ENCODE measurements around the gene SLCO1B1.
"Not testable (repeated sequence)": the region's sequence is repeated elsewhere in the genome, so short reads cannot be mapped to it uniquely, and the experiment has no call there.

Gene SLCO1B1, protein sequence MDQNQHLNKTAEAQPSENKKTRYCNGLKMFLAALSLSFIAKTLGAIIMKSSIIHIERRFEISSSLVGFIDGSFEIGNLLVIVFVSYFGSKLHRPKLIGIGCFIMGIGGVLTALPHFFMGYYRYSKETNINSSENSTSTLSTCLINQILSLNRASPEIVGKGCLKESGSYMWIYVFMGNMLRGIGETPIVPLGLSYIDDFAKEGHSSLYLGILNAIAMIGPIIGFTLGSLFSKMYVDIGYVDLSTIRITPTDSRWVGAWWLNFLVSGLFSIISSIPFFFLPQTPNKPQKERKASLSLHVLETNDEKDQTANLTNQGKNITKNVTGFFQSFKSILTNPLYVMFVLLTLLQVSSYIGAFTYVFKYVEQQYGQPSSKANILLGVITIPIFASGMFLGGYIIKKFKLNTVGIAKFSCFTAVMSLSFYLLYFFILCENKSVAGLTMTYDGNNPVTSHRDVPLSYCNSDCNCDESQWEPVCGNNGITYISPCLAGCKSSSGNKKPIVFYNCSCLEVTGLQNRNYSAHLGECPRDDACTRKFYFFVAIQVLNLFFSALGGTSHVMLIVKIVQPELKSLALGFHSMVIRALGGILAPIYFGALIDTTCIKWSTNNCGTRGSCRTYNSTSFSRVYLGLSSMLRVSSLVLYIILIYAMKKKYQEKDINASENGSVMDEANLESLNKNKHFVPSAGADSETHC

DNA sequence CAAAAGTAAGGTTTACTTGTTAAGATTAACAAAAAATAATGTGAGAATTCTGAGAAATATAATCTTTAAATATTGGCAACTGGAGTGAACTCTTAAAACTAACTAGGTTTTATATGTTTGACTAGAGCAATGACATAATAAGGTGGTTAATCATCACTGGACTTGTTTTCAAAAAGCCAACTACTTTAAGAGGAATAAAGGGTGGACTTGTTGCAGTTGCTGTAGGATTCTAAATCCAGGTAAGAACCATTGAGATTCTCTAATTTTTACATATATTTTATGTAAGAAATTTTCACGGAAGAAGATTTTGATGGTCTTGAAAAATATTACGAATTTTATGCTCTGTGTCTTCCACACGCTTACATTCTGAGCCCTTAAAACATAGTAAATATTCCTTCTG, at the start of gene SLCO1B1:
SLCO1B1 (plus strand) TSS at position 197 of the 400 bp plus-strand sequence. CDS start 10,381 bp downstream, outside the sequence.
- DNase-seq (ENCODE audit: low read depth in 2 of 2): no peak

DNA sequence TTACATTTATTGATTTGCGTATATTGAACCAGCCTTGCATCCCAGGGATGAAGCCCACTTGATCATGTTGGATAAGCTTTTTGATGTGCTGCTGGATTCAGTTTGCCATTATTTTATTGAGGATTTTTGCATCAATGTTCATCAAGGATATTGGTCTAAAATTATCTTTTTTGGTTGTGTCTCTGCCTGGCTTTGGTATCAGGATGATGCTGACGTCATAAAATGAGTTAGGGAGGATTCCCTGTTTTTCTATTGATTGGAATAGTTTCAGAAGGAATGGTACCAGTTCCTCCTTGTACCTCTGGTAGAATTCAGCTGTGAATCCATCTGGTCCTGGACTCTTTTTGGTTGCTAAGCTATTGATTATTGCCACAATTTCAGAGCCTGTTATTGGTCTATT, 46.2 kb upstream of the SLCO1B1 start:
- not testable (repeated sequence) for DNase-seq (ENCODE audit: low read depth in 2 of 2)

DNA sequence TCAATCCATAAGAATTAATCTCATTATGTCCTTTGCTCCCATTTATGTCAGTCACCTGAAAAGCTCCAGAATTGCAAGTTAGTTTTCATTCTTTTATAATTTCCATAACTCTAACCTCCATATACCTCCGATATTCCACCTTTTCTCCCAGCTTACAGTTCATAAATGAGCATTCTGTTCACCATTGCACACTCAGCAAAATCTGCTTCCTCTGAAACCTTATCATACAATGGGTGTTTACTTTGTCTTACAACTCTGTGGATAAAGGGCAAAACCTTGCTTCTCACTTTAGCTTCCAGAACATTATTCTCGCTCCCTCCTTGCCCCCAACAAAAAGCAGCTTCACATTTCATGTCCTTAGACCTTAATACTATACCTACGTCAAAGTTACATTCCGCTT, 19.3 kb upstream of the SLCO1B1 start:
- no peak for DNase-seq (ENCODE audit: low read depth in 2 of 2)

DNA sequence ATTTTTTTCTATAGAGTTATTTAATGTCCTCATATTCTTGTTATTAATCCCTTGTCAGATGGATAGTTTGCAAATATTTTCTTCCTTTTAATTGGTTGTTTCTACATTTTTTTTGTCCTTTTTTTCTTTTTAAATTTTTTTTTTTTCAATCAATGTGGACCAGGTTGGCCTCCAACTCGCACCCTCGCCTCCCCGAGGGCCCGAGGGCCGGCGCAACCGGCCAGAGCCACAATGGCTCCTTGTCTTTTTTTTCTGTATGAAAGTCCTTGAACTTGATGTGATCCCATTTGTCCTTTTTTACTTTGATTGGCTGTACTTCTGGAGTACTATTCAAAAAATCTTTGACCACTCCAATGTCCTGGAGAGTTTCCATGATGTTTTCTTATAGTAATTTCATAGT, 17.7 kb upstream of the SLCO1B1 start:
- DNase-seq (ENCODE audit: low read depth in 2 of 2): no peak

DNA sequence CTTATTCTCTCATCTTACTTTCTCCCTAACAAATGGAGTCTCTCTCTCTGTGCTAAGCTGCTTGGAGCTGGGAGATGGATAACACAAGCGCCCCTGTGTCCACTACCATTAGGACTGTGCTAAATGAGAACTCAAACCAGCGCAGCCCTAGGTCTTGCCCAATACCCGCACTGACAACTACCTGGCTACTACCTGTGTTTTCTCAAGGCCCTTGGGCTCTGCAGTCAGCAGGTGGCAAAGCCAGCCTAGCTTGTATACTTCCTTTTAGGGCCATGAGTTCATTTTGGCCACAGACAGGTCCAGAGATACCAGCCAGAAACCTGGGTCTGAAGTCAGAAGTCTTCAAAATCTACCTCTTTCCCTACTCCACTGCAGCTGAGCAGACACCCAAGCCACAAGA, 13.0 kb upstream of the SLCO1B1 start:
- no peak for DNase-seq (ENCODE audit: low read depth in 2 of 2)

DNA sequence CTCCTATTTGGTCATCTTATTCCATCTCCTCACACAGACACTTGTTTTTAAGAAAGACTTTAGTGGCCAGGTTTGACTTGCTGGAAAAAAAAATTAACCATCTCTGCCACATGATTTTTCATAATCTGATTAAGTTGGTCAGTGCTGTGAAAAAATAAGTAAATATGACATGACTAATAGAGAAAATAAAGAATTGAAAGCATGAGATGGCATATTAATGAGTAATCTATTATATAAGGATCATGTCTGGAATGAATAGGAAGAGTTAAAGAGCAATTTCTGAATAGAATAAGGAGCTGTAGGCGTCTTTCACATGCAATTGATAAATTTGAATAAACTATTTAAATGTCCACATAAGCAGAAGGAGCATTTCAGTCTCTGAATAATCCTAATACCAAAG, 12.2 kb upstream of the SLCO1B1 start:
- no peak for DNase-seq (ENCODE audit: low read depth in 2 of 2)

DNA sequence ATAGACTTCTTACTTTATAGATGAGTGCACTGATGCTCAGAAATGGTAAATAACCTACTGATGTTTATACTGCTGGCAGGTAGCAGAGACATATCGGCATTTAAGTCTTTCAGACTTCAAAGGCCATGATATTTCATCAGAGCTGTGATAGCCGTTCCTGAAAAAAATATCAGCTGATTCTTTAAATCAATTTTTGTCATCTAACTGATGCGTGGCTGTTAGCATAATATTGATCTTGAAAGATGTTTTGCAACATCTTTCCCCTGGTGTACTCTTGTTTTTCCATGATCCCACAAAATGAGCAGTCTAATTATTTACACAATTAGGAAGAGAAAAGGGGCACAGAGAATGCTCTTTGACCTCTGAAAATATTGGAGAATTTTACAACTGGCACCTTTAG, 1.6 kb upstream of the SLCO1B1 start:
- DNase-seq (ENCODE audit: low read depth in 2 of 2): no peak

DNA sequence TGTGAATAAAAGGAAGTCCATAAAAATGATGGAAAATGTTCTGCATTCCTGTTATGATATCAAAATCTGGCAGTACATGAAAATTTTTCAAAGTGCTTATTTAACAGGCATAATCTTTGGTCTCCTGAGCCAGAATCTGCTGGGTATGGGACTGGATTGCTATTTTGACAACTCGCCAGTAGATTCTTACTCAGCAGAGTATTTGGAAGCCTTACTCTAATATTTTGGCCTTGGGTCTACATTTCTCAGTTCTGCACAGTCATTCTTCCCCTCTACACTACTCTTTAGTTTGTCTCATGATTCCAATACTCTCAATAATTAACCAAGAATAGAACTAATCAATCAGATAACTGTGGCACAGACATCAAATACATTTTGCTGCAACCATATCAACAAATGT, 1.1 kb upstream of the SLCO1B1 start:
- DNase-seq (ENCODE audit: low read depth in 2 of 2): no peak

DNA sequence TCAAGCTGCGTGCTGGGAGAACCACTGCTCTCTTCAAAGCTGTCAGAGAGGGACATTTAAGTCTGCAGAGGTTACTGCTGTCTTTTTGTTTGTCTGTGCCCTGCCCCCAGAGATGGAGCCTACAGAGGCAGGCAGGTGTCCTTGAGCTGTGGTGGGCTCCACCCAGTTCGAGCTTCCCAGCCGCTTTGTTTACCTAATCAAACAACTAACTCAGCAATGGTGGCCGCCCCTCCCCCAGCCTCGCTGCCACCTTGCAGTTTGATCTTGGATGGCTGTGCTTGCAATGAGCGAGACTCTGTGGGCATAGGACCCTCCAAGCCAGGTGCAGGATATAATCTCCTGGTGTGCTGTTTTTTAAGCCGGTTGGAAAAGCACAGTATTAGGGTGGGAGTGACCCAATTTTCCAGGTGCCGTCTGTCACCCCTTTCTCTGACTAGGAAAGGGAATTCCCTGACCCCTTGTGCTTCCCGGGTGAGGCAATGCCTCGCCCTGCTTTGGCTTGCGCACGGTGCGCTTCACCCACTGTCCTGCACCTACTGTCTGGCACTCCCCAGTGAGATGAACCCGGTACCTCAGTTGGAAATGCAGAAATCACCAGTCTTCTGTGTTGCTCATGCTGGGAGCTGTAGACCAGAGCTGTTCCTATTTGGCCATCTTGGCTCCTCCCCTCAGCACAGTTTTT, 6.5 kb downstream of the SLCO1B1 start:
- not testable (repeated sequence) for DNase-seq (ENCODE audit: low read depth in 2 of 2)

DNA sequence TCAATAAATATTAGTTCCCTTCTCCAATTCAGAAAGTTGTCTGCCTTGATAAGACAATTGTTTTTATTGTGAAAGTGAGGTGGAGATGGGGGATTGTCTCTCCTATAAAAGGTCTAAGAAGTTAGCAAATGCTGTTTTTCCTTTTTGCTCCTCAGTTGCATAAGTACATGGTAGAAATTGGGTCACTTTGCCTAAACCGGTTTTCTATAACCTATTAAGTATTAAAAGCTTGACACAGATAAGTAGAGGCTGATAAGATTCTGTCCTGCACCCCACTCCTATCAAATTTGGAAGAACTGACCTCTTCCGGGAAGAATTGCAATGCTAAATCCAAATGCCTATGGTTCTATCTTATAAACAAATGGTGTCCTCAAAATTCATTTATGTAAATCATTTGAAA, 7.0 kb downstream of the SLCO1B1 start:
- DNase-seq (ENCODE audit: low read depth in 2 of 2): no peak

DNA sequence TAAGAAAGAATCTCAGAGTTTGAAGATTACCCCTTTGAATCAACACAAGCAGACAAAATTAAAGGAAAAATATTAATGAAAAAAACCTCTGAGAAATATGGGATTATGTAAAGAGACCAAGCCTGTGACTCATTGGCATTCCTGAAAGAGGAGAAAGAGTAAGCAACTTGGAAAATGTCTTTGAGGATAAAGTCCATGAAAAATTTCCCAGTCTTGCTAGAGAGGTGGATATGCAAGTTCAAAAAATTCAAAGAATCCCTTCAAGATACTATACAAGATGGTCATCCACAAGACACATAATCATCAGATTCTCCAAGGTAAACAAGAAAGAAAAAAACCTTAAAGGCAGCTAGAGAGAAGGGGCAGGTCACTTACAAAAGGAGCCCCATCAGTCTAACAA, 13.3 kb downstream of the SLCO1B1 start:
- DNase-seq (ENCODE audit: low read depth in 2 of 2): no peak

DNA sequence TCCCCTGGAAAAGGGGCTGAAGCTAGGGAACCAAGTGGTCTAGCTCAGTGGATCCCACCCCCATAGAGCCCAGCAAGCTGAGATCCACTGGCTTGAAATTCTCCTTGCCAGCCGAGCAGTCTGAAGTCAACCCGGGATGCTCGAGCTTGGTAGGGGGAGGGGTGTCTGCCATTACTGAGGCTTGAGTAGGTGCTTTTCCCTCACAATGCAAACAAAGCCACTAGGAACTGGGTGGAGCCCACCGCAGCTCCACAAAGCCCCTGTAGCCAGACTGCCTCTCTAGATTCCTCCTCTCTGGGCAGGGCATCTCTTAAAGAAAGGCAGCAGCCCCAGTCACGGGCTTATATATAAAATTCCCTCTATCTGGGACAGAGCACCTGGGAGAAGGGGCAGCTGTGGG, 18.9 kb downstream of the SLCO1B1 start:
- not testable (repeated sequence) for DNase-seq (ENCODE audit: low read depth in 2 of 2)

DNA sequence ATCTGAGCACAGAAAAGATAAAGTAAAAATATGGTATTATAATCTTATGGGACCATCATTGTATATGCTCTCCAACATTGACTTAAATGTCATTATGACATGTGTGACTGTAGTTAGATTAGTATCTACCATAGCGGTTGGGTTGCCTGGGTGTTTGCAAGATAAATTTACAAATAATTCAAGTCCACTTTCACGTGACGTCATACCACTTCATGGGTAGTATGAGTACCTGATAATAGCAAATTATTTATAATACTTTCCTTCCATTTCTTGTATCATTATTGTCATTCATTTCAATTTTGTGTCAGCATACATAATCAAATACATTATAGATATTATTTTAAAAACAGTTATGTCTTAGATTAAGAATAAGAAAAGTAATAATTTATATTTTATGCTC, 20.2 kb downstream of the SLCO1B1 start:
- DNase-seq (ENCODE audit: low read depth in 2 of 2): no peak

DNA sequence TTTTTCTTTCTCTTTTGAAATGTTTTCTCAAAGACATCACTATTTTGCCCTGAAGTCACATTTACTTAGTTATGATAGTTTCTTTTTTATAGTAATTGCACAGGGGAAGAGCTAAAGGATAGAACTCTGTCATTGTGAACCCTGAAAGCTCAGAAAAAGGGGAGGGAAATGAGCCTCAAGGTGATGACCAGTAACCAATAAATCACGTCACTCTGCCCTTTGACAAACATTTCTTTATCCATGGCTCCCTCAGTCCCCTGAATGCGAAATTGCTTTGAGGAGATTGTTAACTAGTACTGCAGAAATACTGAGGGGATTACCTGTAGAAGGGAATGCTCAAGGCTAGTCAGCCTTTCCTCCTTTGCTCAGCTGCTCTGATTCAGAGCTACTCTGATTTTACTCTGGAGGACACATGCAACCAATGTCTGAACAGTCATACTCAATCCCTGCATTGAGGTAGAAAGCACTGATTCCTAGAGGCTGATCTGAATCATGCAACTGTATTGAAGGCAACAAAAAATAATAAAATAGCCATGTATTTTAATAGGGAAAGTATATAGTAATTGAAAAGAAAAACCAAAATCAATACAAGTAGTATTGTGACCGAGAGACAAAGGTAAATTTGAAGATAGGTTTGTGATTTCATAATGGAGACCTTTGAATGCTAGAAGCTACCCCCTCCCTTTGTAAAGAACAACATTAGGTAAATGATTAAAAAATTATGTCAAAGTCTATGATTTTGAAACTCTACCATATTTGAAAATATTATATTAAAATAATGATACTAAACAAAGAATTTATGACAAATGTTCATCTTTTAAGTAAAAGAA, 24.7 kb downstream of the SLCO1B1 start:
- DNase-seq (ENCODE audit: low read depth in 2 of 2): no peak

DNA sequence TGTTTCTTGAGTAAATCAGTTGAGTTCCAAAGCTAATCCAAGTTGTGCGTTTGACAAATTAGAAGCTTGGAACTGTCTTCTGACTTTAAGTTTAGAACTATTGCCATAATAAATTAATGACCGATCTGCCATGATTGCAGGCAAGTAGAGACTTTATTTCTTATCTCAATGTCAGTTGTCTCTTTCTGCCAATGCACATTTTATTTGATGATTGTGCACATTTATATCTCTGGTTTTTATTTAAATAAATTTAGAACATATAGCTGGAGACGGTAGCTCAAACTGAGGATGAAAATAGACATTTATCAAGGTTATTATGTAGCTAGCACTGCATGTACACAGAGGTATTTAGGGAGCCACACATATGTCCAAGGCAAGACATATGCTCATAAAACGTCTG, 34.1 kb downstream of the SLCO1B1 start:
- DNase-seq (ENCODE audit: low read depth in 2 of 2): no peak

DNA sequence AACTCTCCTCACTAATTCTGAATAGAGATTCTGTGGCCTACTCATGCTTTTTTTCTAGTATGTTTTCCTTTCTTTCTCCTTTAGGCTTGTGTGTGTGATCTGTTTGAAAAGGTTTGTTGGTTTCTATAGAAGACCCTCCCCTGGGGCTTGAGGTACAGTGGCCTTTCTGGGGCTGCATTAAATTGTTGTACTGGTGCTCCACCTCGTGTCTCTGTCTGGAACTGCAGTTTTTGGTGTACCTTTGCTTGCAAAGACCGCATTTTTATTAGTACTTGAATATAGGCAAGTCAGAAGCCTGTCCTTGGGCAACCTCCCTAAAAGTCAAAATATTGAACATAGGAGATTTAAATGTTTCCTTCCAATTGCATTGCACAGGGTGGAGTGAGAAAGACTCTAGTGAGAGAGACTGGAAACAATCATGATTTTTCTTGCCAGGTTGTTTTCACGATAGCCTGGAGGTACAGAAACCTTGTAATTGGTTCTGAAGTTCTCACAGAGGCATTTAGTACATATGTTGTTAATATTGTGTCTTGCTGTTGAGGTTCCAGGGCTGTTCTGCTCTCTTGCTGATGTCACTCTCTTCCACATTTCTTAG, 39.0 kb downstream of the SLCO1B1 start:
- DNase-seq (ENCODE audit: low read depth in 2 of 2): no peak

DNA sequence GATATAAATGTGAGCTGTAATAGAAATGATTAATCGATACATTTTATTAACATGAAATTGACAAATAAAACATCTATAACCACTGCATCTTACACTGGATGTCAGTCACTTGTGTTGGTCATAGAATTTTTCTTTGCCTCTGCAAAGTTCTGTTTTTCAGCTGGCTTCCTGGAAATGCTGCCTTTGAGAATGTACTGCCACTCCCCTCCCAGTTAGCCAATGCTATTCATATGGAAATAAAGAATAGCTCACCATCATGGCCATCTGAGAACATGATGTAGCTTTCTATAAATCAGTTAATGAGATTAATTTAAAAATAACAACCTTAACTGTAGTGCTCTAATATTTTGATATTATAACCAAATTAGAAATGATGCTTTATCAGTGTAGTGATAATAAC, 41.1 kb downstream of the SLCO1B1 start:
- DNase-seq (ENCODE audit: low read depth in 2 of 2): no peak

DNA sequence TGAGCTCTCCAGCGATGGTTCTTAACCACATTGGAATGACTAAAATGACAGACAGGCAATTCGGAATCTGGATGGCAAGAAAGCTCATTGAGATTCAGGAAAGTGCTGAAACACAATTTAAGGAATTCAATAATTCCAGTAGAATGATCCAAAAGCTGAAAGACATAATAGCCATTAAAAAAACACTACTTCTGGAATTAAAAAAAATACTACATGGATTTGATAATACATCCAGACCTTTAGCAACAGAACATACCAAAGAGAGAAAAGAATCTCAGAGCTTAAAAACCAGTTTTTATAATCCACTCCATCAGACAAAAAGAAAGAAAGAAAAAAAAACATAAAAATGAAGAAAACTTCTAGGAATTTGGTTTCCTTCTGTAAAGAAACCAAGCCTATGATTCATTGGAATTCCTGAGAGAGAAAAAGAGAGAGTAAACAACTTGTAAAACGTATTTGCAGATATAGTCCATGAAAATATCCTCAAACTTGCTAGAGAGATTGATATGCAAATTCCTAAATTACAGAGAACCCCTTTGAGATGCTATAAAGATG, 52.8 kb downstream of the SLCO1B1 start:
- no peak for DNase-seq (ENCODE audit: low read depth in 2 of 2)

DNA sequence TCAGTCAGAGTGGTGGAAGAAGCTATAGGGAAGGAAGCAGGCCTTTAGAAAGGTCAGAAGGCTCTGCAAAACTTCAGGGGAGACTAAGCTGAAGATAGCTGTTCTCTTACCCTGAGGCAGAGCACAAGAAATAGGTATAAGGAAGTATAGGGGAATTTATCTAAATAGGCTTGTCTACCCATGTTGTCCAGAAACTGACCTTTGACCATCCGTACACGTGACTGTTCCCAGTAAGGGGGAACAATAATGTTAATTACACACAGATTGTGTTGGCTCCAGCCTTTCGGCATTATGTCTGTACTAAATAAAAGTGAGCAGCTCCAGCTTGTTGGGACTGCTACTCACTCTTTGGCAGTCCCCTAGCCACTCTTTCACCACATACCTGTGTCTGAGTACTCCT, 59.0 kb downstream of the SLCO1B1 start:
- DNase-seq (ENCODE audit: low read depth in 2 of 2): no peak

DNA sequence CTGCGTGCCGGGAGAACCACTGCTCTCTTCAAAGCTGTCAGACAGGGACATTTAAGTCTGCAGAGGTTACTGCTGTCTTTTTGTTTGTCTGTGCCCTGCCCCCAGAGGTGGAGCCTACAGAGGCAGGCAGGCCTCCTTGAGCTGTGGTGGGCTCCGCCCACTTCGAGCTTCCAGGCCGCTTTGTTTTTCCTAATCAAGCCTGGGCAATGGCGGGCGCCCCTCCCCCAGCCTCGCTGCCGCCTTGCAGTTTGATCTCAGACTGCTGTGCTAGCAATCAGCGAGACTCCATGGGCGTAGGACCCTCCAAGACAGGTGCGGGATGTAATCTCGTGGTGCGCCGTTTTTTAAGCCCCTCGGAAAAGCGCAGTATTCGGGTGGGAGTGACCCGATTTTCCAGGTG, 83.4 kb downstream of the SLCO1B1 start:
- DNase-seq (ENCODE audit: low read depth in 2 of 2): not testable (repeated sequence)

DNA sequence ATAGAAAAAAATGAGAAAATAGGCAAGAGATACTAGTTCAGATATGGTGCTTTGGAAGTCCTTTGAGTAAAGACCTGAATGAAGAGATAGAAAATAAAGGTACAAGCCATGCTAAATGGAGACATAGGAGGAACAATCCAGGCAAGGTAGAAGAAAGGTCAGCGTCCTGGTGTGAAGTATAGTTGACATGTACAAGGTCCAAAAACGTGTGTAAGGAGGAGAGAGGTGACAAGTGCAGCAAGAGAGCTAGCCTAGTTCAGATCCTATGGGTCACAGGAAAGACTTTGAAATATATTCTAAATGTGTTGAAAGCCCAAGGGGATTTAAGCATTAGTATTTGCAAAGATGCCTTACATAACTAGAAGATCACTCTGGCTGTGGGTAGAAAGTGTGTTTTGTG, 88.2 kb downstream of the SLCO1B1 start:
- no peak for DNase-seq (ENCODE audit: low read depth in 2 of 2)
